Brain microvascular endothelial cell (primary cell): Measurements from ENCODE around the gene UBAP1.
"Not testable (repeated sequence)": the region's sequence is repeated elsewhere in the genome, so short reads cannot be mapped to it uniquely, and the experiment has no call there.

Experiments
- DNase-seq: peaks from one replicate; pipeline ENCODE4 v3.0.0-alpha.2; 2020
- H3K27ac ChIP-seq: fragments of 250-450 bp; sonication (Bioruptor Pico); 2 replicates; pipeline ENCODE4 v1.5.1; 2020; ENCODE audit warnings: mild to moderate bottlenecking, moderate library complexity
- H3K27me3 ChIP-seq: fragments of 250-450 bp; sonication (Bioruptor Pico); replicated peaks from 2 replicates; pipeline ENCODE4 v1.5.1; 2020; ENCODE audit warnings: mild to moderate bottlenecking
- H3K36me3 ChIP-seq: fragments of 250-450 bp; sonication (Bioruptor Pico); replicated peaks from 2 replicates; pipeline ENCODE4 v1.5.1; 2020; ENCODE audit warnings: mild to moderate bottlenecking
- H3K4me3 ChIP-seq: 2 replicates; pipeline ENCODE4 v1.5.1; 2011; ENCODE audit warnings: low read depth, mild to moderate bottlenecking, control low read depth, low read length, moderate library complexity
- CTCF ChIP-seq: IDR thresholded peaks from 2 replicates; pipeline ENCODE4 v1.5.1; 2011; ENCODE audit warnings: low read depth, mild to moderate bottlenecking, moderate library complexity, low read length, control low read depth, inconsistent platforms; ENCODE audit errors: missing control alignments
- in situ Hi-C: cut with HindIII; loops from 2 replicates; pipeline ENCODE4 v1.10.0; 2017; ENCODE audit warnings: low sequenced_read_pairs, low pct_ligation_motif_present

UBAP1 gene

DNA sequence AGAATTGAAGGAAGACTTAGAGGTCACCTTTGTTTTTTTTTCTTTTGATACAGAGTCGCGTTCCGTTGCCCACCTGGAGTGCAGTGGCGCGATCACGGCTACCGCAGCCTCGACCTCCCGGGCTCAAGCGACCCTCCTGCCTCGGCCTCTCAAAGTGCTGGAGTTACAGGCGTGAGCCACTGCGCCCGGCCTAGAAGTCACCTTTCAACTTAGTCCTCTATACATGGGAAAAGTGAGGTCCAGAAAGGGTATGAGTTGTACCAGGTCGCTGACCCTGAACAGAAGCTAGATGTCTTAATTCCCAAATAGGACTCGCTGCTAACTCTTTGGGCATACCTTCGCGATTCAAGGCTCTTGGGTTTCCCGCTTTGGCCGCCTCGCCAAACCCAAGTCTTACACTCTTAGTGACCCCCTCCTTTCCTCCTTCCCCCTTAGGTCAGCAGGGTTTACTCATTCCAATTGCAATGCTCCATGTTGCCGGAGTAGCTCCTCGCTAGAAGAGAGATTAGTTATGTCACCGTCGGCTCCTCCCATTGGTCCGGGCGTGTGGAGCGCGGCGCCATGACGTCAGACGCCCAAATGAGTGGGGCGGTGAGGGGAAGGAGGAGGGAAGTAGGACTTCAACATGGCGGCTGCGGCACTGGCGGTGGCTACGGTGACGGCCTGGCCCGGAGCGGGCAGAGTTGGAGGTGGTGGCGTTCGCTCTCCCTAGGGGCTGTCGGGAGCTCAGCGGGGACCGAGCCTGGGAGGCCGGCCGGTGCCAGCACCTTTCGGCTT is at the start of gene UBAP1:
UBAP1 (plus strand) TSS at position 608 of the 777 bp plus-strand sequence. CDS start 41,872 bp downstream, outside the sequence.
- H3K4me3 ChIP-seq: peak within 1 kb of the TSS; percentile 91
- H3K27ac ChIP-seq: peak within 1 kb of the TSS; percentile 80
- no peaks in the 10 kb centered on the region for H3K27me3 ChIP-seq
- in situ Hi-C loops: no loop called here
- H3K36me3 ChIP-seq: no peaks in the 10 kb centered on the region
- DNase-seq: peak; percentile 96
- peak; percentile 4 for TF ChIP-seq CTCF

DNA sequence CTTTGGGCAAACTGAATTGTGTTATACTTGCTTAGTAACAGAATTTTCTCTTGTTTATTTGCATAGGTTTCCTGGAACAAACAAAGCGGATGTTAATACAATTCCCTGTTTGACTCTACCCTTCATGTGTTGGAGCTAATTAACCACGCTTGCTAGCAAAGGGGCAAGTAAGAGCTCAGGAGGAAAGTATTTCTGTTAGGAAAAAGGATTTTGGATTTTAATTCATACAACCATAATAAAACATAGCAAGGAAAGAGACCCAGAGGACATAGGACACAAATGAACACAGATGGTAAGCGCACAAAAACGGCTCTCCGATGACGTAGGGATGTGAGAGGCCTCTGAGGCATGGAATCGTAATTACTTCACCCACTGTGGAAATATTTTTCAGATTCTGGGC is 47.3 kb upstream of the UBAP1 start:
- Histone ChIP-seq H3K27me3 (no peaks in the 10 kb centered on the region), H3K4me3 (no peak overlapping the region), H3K27ac (no peak overlapping the region), H3K36me3 (no peaks in the 10 kb centered on the region)
- no peak for TF ChIP-seq CTCF
- in situ Hi-C loops: no loop called here
- DNase-seq: no peak

DNA sequence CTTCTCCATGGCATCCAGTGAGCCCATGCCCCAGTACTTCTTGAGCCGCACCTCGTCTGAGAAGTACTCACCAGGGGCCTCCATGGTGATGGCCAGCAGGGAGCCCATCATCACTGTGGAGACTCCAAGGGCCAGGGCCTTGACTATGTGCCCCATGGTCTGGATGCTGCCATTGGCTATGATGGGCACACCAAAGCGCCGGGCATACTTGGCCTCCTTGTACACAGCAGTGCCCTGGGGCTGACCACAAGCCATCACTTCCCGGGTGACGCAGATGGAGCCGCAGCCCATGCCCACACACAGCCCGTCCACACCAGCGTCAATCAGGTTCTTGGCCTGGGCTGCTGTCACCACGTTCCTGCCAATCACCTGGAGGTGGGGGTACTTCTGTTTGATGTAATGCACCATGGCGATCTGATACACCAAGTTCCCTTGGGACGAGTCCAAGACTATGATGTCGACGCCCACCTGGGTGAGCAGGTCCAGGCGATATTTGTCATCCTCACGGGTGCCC is 45.4 kb upstream of the UBAP1 start:
- in situ Hi-C loops: no loop called here
- no peaks in the 10 kb centered on the region for H3K36me3 ChIP-seq
- H3K27me3 ChIP-seq: no peaks in the 10 kb centered on the region
- no peak overlapping the region for H3K4me3 ChIP-seq
- TF ChIP-seq CTCF: no peak
- H3K27ac ChIP-seq: no peak overlapping the region
- DNase-seq: no peak

- in situ Hi-C loops: no loop called here
- TF ChIP-seq CTCF: no peak
These were observed 44.3 kb upstream of the UBAP1 start for GRCh38 chr9:34134521-34134920.

DNA sequence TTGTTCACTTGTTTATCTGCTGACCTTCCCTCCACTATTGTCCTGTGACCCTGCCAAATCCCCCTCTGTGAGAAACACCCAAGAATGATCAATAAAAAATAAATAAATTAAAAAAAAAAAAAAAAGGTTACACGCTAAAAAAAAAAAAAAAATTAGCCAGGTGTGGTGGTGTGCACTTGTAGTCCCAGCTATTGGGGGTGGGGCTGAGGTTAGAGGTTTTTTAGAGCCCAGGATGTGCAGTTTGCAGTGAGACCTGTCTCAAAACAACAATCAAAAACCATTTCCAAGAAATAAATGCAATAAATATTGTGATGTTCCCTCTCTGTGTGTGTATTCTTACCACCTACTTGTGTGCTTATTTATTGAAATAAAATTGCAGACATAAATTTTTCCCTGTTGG is 40.2 kb upstream of the UBAP1 start:
- H3K27ac ChIP-seq, H3K36me3 ChIP-seq, H3K27me3 ChIP-seq, DNase-seq, H3K4me3 ChIP-seq, in situ Hi-C loops: not testable (repeated sequence)

More at GRCh38 chr9:34134521-34134920, 44.3 kb upstream of the UBAP1 start:
- no peaks in the 10 kb centered on the region for H3K27me3 ChIP-seq
- no peak overlapping the region for H3K4me3 ChIP-seq
- H3K36me3 ChIP-seq: no peaks in the 10 kb centered on the region
- no peak for DNase-seq
- H3K27ac ChIP-seq: no peak overlapping the region

GRCh38 chr9:34139477-34140146 is 39.2 kb upstream of the UBAP1 start:
- in situ Hi-C loops: no loop called here
- H3K27ac ChIP-seq: no peak overlapping the region
- no peaks in the 10 kb centered on the region for H3K27me3 ChIP-seq
- peak; percentile 71 for TF ChIP-seq CTCF
- DNase-seq: peak; percentile 91
- no peak overlapping the region for H3K4me3 ChIP-seq
- no peaks in the 10 kb centered on the region for H3K36me3 ChIP-seq
